VCaP (cell line): ENCODE results near the gene ENDOG.
"Not testable (repeated sequence)": the region's sequence is repeated elsewhere in the genome, so short reads cannot be mapped to it uniquely, and the experiment has no call there.

Experiments
- H3K27ac ChIP-seq: fragments of 450-650 bp; 2 replicates; pipeline ENCODE4 v1.5.1; 2017
- TF ChIP-seq, protein P1 (sequence below): fragments of 450-650 bp; conservative IDR thresholded peaks from 2 replicates; pipeline ENCODE4 v1.5.1; 2017; ENCODE audit warnings: mild to moderate bottlenecking, moderate library complexity

The ENDOG gene

DNA sequence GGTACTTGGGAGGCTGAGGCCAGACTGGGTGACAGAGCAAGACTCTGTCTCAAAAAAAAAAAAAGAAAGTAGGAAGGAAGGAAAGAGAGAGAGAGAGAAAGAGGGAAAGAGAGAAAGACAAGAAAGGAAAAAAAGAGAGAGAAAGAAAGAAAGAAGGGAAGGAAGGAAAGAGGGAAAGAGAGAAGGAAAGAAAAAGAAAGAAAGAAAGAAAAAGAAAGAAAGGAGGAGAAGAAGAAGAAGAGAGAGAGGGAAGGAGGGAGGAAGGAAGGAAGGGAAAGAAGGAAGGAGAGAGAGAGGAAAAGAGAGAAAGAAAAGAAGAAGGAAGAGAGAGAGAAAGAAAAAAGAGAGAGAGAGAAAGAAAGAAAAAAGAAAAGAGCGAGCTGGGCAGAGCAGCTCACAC, 43.5 kb upstream of the ENDOG start:
- no peak overlapping the region for H3K27ac ChIP-seq
- TF ChIP-seq, protein P1, sequence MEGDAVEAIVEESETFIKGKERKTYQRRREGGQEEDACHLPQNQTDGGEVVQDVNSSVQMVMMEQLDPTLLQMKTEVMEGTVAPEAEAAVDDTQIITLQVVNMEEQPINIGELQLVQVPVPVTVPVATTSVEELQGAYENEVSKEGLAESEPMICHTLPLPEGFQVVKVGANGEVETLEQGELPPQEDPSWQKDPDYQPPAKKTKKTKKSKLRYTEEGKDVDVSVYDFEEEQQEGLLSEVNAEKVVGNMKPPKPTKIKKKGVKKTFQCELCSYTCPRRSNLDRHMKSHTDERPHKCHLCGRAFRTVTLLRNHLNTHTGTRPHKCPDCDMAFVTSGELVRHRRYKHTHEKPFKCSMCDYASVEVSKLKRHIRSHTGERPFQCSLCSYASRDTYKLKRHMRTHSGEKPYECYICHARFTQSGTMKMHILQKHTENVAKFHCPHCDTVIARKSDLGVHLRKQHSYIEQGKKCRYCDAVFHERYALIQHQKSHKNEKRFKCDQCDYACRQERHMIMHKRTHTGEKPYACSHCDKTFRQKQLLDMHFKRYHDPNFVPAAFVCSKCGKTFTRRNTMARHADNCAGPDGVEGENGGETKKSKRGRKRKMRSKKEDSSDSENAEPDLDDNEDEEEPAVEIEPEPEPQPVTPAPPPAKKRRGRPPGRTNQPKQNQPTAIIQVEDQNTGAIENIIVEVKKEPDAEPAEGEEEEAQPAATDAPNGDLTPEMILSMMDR = no peak

DNA sequence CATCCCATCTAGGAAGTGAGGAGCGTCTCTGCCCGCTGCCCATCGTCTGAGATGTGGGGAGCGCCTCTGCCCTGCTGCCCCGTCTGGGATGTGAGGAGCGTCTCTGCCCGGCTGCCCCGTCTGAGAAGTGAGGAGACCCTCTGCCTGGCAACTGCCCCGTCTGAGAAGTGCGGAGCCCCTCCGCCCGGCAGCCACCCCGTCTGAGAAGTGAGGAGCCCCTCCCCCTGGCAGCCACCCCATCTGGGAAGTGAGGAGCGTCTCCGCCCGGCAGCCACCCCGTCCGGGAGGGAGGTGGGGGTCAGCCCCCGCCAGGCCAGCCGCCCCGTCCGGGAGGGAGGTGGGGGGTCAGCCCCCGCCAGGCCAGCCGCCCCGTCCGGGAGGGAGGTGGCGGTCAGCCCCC, 38.2 kb upstream of the ENDOG start:
- not testable (repeated sequence) for H3K27ac ChIP-seq

DNA sequence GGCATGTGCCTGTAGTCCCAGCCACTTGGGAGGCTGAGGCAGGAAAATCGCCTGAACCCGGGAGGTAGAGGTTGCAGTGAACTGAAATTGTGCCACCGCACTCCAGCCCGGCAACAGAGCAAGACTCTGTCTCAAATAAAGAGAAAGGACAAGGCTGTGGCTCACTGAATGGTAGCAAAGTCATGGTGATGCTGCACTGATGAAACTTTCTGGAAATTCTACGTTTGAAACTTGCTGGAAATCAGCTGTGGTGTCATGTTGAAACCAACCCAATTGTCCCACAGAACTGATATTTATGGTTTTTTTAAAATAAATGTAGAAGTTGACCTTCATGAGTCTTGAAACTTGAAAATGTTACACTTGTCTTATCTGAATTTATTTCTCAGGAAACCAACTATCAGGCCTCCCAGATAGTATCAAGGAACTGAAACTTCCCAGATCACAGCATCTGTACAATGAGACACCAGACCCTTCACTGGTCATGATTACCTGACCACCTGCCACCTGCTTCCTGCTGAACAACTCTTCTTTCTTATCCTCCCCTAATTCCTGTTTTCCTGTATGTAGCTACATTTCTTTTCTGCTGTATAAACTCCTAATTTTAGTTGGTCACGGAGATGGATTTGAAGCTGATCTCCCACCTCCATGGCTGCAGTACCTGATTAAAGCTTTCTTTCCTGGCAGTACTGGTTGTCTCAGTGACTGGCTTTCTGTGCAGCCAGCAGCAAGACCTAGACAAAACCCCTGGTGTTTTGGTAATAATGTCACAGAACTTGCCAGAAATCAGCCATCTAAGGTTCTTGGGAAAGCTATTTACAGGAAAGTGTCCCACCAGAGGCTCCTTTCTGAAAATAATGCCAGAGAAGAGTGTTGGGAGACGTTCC, 36.9 kb upstream of the ENDOG start:
- TF ChIP-seq, protein P1 = no peak
- no peak overlapping the region for H3K27ac ChIP-seq

DNA sequence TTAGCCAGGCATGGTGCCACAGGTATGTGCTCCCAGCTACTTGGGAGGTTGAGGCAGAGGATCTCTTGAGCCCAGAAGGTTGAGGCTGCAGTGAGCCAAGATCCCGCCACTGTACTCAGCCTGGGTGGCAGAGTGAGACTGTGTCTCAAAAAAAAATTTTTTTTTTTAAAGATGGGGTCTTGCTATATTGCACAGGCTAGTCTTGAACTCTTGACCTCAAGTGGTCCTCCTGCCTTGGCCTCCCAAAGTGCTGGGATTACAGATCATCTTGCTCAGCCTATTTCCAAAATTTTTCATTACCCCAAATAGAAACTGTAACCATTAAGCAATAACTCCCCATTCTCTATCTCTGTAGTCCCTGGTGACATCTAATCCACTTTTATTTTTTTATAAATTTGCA, 35.6 kb upstream of the ENDOG start:
- TF ChIP-seq, protein P1 = no peak
- H3K27ac ChIP-seq = no peak overlapping the region

DNA sequence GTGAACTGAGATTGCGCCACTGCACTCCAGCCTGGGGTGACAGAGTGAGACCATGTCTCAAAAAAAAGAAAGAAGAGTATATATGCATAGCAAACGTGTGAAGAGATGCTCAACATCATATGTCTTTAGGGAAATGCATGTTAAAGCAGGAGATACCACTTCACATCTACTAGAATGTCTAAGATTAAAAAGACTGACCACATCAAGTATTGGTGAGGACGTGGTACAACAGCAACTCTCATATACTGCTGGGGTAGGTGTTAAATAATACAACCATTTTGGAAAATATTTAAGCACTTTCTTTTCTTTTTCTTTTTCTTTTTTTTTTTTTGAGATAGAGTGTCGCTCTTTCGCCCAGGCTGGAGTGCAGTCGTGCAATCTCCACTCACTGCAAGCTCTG, 32.9 kb upstream of the ENDOG start:
- no peak overlapping the region for H3K27ac ChIP-seq
- TF ChIP-seq, protein P1 = no peak

DNA sequence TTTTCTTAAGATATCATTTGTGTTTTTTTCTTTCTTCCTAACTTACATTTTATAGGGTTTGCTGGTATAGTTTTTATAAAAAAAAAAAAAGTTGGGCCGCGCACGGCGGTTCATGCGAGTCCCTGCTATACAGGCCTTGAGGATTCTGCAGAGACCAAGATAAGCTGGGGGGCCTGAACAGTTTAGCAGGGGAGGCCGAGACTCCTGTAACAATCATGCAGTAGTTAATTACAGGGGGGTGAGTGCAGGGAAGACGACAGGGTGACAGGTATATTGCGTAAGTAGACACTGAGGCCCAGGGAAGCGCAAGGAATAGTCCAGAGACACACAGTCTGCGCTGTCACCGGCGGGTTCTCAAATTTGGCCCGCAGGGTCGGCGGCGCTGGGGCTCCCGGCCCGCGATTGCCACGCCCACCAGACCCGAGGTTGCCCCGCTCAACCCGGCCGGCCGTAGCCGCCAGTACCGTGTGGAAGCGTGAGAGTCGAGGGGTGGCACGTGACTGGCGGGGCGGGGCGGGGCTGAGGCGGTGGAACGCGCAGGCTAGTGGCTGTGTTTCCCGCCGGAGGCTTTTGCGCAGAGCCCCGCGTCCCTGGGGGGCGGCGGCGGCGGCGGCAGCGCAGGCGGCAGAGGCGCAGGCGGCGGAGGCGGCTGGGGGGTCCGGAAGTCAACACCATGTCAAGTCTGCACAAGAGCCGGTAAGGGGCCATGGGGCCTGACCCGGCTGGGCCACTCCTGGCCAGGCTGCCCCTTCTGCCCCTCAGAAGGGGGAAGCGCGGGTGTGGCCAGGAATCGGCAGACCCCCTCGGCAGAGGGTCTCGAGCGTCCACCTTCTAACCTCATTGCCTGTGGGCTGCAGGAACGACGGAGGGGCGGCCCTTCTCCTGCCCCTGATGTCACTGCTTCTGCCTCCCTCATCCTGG, 31.4 kb upstream of the ENDOG start, which contains the start of gene TBC1D13:
TSS of gene TBC1D13 (plus strand) at position 573 of the 921 bp plus-strand sequence. CDS start at position 674, 101 bp downstream.
- H3K27ac ChIP-seq = peak within 1 kb of the TSS; percentile 83
- TF ChIP-seq, protein P1 = no peak

DNA sequence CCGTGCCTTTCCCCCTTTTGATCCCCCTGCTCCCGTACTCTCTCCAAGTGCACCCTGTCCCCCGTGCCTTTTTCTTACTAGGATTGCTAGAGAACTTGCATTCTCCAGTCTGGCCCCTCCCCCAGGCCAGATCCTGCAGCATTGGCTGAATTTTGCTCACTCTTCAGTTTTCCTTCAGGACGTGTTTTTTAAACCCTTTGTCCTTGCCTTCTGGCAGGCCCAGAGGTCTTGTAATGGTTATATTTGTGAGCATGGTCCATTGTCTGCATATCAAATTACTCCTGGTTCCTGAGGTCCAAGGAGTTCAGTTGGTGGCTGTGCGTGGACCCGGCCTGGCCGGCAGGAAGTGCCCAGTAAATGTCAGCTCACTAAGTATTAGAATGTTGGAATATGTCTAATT, 30.6 kb upstream of the ENDOG start:
- TF ChIP-seq, protein P1 = no peak
- peak overlapping the region; percentile 83 for H3K27ac ChIP-seq
